ENCODE results near the gene CLDN3.
"Not testable (repeated sequence)": the region's sequence is repeated elsewhere in the genome, so short reads cannot be mapped to it uniquely, and the experiment has no call there.

Gene CLDN3

DNA sequence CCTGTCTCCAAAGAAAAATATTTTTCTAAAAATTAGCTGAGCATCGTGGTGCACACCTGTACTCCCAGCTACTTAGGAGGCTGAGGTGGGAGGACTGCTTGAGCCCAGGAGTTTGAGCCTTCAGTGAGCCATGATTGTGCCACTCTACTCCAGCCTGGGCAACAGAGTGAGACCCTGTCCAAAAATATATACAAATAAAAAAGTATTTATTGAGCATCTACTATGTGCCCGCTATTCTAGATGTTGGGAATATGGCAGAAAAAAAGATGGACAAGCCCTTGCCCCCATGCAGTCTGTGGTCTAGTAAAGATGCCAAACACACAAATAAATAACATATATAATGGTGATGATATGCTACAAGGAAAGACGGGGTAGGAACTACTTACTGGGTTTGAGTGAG is 46.3 kb downstream of the CLDN3 start:
- Histone ChIP-seq H3K4me1 (ENCODE audit: control insufficient read depth, insufficient read depth, low read length) (peaks cover 8% of the 10 kb centered on the region), H3K9ac (ENCODE audit: low read length) (no peak overlapping the region), H3K27ac (ENCODE audit: low read depth, low read length) (no peak overlapping the region), H3K27me3 (ENCODE audit: control insufficient read depth, insufficient read depth, low read length) (no peaks in the 10 kb centered on the region), H3K36me3 (ENCODE audit: control insufficient read depth, insufficient read depth, low read length) (no peaks in the 10 kb centered on the region), H3K4me3 (ENCODE audit: low read length) (no peak overlapping the region)

DNA sequence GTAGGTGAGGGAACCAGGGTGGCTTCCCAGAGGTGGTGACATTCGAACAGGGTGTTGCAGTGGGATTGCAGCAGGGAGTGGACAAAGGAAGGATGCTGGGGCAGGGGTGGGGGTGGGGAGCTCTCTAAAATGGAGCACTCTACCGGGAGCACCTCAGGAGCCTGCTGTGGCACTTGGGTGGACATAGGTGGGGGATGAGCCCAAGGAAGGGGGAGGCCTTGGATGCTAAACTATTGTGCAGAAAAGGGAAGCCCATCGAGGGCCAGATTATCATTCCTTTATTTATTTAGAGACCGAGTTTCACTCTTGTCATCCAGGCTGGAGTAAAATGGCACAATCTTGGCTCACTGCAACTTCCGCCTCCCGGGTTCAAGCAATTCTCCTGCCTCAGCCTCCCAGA is 47.3 kb downstream of the CLDN3 start:
- H3K36me3 ChIP-seq (ENCODE audit: control insufficient read depth, insufficient read depth, low read length): no peaks in the 10 kb centered on the region
- no peak overlapping the region for H3K9ac ChIP-seq (ENCODE audit: low read length)
- H3K27ac ChIP-seq (ENCODE audit: low read depth, low read length): no peak overlapping the region
- no peaks in the 10 kb centered on the region for H3K27me3 ChIP-seq (ENCODE audit: control insufficient read depth, insufficient read depth, low read length)
- no peak overlapping the region for H3K4me3 ChIP-seq (ENCODE audit: low read length)
- peaks cover 16% of the 10 kb centered on the region for H3K4me1 ChIP-seq (ENCODE audit: control insufficient read depth, insufficient read depth, low read length)

DNA sequence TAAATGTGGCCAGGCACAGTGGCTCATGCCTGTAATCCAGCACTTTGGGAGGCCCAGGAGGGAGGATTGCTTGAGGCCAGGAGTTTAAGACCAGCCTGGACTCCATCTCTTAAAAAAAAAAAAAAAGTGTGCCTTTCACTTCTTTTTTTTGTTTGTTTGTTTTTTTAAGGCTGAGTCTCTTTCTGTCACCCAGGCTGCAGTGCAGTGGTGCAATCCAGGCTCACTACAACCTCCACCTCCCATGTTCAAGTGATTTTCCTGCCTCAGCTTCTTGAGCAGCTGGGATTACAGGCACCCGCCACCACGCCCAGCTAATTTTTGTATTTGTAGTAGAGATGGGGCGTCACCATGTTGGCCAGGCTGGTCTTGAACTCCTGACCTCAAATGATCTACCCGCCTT is 47.9 kb downstream of the CLDN3 start:
- H3K36me3 ChIP-seq (ENCODE audit: control insufficient read depth, insufficient read depth, low read length); H3K9ac ChIP-seq (ENCODE audit: low read length); H3K27ac ChIP-seq (ENCODE audit: low read depth, low read length); H3K27me3 ChIP-seq (ENCODE audit: control insufficient read depth, insufficient read depth, low read length); H3K4me3 ChIP-seq (ENCODE audit: low read length): not testable (repeated sequence)
- H3K4me1 ChIP-seq (ENCODE audit: control insufficient read depth, insufficient read depth, low read length): peaks cover 21% of the 10 kb centered on the region

DNA sequence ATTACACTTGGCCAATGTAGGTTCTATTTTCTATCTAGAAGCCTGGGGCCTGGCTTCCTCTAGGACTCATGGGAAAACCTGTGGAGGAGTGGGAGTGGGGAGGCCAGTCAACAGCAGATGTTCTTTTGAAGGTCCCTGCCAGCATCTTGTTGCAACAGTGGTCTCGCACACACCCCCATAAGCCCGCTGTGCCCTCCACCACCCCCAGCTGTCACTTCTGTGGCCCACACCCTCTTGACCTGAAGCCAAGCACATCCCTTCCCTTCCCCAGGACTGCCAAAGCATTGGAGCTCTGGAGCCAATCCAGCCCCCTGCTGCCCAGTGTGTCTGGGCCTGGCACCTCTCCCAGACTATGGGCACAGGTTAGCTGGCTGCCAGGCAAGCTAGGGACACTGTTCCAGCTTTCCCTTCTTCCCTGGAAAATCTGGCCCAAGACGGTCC is 48.7 kb downstream of the CLDN3 start:
- no peak overlapping the region for H3K4me3 ChIP-seq (ENCODE audit: low read length)
- H3K9ac ChIP-seq (ENCODE audit: low read length): no peak overlapping the region
- no peaks in the 10 kb centered on the region for H3K27me3 ChIP-seq (ENCODE audit: control insufficient read depth, insufficient read depth, low read length)
- peak overlapping the region; percentile 61 for H3K27ac ChIP-seq (ENCODE audit: low read depth, low read length)
- H3K36me3 ChIP-seq (ENCODE audit: control insufficient read depth, insufficient read depth, low read length): no peaks in the 10 kb centered on the region
- H3K4me1 ChIP-seq (ENCODE audit: control insufficient read depth, insufficient read depth, low read length): peaks cover 26% of the 10 kb centered on the region

DNA sequence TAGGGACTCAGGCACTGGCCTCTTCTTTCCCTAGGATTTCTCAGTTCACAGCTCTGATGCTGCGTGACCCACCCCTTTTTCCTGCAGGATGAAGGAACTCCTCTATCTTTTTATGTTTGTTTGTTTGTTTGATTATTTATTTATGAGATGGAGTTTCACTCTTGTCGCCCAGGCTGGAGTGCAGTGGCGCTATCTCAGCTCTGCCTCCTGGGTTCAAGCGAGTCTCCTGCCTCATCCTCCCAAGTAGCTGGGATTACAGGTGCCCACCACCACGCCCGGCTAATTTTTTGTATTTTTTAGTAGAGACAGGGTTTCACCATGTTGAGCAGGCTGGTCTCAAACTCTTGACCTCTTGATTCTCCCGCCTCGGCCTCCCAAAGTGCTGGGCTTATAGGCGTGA is 49.6 kb downstream of the CLDN3 start:
- peaks cover 36% of the 10 kb centered on the region for H3K4me1 ChIP-seq (ENCODE audit: control insufficient read depth, insufficient read depth, low read length)
- not testable (repeated sequence) for H3K36me3 ChIP-seq (ENCODE audit: control insufficient read depth, insufficient read depth, low read length); H3K27me3 ChIP-seq (ENCODE audit: control insufficient read depth, insufficient read depth, low read length); H3K4me3 ChIP-seq (ENCODE audit: low read length); H3K27ac ChIP-seq (ENCODE audit: low read depth, low read length); H3K9ac ChIP-seq (ENCODE audit: low read length)

DNA sequence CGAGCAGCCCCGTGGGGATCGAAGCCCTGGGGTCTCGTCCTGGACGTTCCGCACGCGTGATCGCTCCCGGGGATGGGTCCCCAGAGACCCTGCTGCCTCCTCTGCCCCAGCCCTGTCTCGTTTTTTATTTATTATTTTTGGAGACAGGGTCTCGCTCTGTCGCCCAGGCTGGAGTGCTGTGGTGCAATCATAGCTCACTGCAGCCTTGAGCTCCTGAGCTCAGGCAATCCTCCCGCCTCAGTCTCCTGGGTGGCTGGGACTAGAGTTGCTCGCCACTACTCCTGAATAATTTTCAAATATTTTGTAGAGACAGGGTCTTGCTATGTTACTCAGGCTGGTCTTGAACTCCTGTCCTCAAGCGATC is 50.3 kb downstream of the CLDN3 start:
- Histone ChIP-seq H3K36me3 (ENCODE audit: control insufficient read depth, insufficient read depth, low read length) (no peaks in the 10 kb centered on the region), H3K27me3 (ENCODE audit: control insufficient read depth, insufficient read depth, low read length) (no peaks in the 10 kb centered on the region), H3K4me3 (ENCODE audit: low read length) (peak overlapping the region; percentile 60), H3K4me1 (ENCODE audit: control insufficient read depth, insufficient read depth, low read length) (peaks cover 37% of the 10 kb centered on the region), H3K27ac (ENCODE audit: low read depth, low read length) (no peak overlapping the region), H3K9ac (ENCODE audit: low read length) (no peak overlapping the region)
